Measurements from ENCODE around the gene FABP2.

DNA sequence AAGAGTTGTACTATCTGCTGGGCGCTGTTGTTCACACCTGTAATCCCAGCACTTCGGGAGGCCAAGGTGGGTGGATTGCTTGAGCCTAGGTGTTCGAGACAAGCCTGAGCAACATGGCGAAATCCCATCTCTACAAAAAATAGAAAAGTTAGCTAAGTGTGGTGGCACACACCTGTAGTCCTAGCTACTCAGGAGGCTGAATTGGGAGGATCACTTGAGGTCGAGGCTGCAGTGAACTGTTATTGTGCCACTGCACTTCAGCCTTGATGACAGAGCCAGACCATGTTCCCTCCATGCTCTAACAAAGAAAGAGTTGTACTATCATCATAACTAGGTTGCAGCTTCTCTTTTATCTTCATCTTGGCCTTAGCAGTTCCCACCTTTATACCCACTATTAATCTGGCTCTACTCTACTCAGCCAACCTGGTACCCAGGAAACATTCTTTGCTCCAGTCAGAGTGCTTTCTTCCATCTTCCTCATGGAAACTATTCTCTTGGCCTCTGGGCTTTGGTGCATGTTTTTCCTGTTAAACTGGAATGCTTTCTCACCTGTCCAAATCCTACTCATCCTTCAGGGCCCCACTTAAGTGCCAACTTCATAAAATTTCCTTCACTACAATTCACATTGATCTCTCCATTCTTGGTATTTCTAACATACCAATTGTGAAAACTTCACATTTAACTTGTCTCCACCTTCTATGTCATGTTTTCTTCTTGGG, 18.2 kb downstream of the FABP2 start:
- TF ChIP-seq, protein P1, sequence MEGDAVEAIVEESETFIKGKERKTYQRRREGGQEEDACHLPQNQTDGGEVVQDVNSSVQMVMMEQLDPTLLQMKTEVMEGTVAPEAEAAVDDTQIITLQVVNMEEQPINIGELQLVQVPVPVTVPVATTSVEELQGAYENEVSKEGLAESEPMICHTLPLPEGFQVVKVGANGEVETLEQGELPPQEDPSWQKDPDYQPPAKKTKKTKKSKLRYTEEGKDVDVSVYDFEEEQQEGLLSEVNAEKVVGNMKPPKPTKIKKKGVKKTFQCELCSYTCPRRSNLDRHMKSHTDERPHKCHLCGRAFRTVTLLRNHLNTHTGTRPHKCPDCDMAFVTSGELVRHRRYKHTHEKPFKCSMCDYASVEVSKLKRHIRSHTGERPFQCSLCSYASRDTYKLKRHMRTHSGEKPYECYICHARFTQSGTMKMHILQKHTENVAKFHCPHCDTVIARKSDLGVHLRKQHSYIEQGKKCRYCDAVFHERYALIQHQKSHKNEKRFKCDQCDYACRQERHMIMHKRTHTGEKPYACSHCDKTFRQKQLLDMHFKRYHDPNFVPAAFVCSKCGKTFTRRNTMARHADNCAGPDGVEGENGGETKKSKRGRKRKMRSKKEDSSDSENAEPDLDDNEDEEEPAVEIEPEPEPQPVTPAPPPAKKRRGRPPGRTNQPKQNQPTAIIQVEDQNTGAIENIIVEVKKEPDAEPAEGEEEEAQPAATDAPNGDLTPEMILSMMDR (IDR thresholded peaks at IDR 0.05) = no peak
- no peak for TF ChIP-seq EZH2 (IDR thresholded peaks at IDR 0.05)

Measured in neural progenitor cell (in vitro differentiated cells).